ENCODE measurements around the gene STARD13.

- TF ChIP-seq, protein P1, sequence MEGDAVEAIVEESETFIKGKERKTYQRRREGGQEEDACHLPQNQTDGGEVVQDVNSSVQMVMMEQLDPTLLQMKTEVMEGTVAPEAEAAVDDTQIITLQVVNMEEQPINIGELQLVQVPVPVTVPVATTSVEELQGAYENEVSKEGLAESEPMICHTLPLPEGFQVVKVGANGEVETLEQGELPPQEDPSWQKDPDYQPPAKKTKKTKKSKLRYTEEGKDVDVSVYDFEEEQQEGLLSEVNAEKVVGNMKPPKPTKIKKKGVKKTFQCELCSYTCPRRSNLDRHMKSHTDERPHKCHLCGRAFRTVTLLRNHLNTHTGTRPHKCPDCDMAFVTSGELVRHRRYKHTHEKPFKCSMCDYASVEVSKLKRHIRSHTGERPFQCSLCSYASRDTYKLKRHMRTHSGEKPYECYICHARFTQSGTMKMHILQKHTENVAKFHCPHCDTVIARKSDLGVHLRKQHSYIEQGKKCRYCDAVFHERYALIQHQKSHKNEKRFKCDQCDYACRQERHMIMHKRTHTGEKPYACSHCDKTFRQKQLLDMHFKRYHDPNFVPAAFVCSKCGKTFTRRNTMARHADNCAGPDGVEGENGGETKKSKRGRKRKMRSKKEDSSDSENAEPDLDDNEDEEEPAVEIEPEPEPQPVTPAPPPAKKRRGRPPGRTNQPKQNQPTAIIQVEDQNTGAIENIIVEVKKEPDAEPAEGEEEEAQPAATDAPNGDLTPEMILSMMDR (IDR thresholded peaks at IDR 0.05; ENCODE audit: low read depth, low read length, missing input control): no peak
- TF ChIP-seq RAD21 (IDR thresholded peaks at IDR 0.05) (no peak), RXRA (IDR thresholded peaks at IDR 0.05) (no peak), GABPA (IDR thresholded peaks at IDR 0.05 in 1 of 2, conservative IDR thresholded peaks at IDR 0.05 in 1 of 2) (no peak)
- TF ChIP-seq, protein P2, sequence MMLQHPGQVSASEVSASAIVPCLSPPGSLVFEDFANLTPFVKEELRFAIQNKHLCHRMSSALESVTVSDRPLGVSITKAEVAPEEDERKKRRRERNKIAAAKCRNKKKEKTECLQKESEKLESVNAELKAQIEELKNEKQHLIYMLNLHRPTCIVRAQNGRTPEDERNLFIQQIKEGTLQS (IDR thresholded peaks at IDR 0.05): no peak
Measured at GRCh38 chr13:33158271-33158670, 127.3 kb downstream of the STARD13 start.

Measured in liver (tissue), 3 donors.